Measurements from ENCODE around the gene ZNF224.

ZNF224 gene

GRCh38 chr19:44141191-44142058, 47.3 kb downstream of the ZNF224 start, which contains the start of gene ZNF234:
Gene ZNF234, plus strand, starts transcription at chr19:44141554. Its CDS starts 3,079 bp downstream, at chr19:44144633.
- DNase-seq = peak; percentile 96

GRCh38 chr19:44142059-44142433, 47.9 kb downstream of the ZNF224 start:
- DNase-seq = no peak

DNA sequence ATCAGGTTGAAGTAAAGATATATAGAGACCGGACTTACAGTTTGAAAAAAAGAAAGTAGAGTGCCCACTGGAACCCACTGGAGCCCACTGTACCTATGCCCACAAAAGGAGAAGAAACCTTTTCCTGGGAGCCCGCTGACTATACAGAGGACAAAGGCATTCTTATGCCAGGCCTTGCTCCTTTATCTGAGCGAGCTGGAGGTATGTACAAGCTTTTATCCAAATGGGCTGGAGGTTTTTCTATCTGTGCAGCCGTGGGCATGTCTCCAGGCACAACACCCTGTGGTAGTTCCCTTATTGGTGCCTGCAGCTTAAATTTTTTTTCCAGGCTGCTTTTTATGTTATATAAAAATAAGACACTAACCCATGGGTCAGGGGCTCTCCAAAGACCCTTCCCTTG, 55.6 kb downstream of the ZNF224 start:
- no peak for DNase-seq

DNA sequence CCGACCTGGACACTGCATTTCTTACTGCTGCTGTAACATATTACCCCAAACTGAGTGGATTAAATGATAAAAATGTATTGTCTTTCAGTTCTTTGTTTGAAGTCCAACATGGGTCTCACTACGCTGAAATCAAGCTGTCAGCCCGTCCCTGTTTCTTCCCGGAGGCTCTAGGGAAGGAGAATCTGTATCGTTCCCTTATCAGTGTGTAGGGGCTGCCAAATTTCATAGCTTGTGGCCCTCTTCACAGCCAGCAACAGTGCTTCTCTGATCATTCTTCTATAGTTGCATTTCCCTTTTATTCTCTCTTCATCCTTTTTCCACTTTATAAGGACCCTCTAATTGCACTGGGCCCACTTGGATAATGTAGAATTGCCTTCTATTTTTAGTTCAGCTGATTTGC, 57.3 kb downstream of the ZNF224 start:
- no peak for DNase-seq

- DNase-seq = no peak
Measured at GRCh38 chr19:44156475-44156874, 62.3 kb downstream of the ZNF224 start.

All from eye (tissue), 1 donor.